Neural cell (in vitro differentiated cells): ENCODE data around the gene IGF1R. TPM values are rescaled to one million over a fixed set of nuclear protein-coding genes. Genes with fewer than 3 reads are reported as not detected.

Experiments
- H2AFZ ChIP-seq: fragments of 200-600, 300-800 bp; sonication (generic), shearing (Covaris generic); 2 replicates; pipeline ENCODE4 v1.6.0; 2014; ENCODE audit warnings: low read depth, mild to moderate bottlenecking, antibody characterized with exemption, low read length, moderate library complexity
- H3F3A ChIP-seq: fragments of 200-600 bp; shearing (Covaris generic); 2 replicates; pipeline ENCODE4 v1.6.1; 2016; ENCODE audit warnings: mild to moderate bottlenecking, moderate library complexity, mixed read lengths, antibody characterized with exemption, low read length; ENCODE audit not compliant: insufficient read depth, poor library complexity, severe bottlenecking
- H3K27ac ChIP-seq: fragments of 200-600, 300-800 bp; sonication (generic), shearing (Covaris generic); 2 replicates; pipeline ENCODE4 v1.5.1; 2014; ENCODE audit warnings: mild to moderate bottlenecking, low read length, moderate library complexity
- H3K27me3 ChIP-seq: fragments of 300-800, 200-600 bp; sonication (generic), shearing (Covaris generic); 2 replicates; pipeline ENCODE4 v1.6.0; 2014; ENCODE audit warnings: mild to moderate bottlenecking, low read depth, low read length, moderate library complexity; ENCODE audit not compliant: insufficient read depth
- H3K36me3 ChIP-seq: fragments of 300-800, 200-600 bp; sonication (generic), shearing (Covaris generic); 2 replicates; pipeline ENCODE4 v1.5.1; 2014; ENCODE audit warnings: mild to moderate bottlenecking, antibody characterized with exemption, low read length, moderate library complexity; ENCODE audit not compliant: insufficient read depth
- H3K4me2 ChIP-seq: fragments of 300-800, 200-600 bp; sonication (generic), shearing (Covaris generic); 2 replicates; pipeline ENCODE4 v1.6.0; 2014; ENCODE audit warnings: mild to moderate bottlenecking, low read length
- H3K4me3 ChIP-seq: fragments of 300-800, 200-600 bp; sonication (generic), shearing (Covaris generic); 2 replicates; pipeline ENCODE4 v1.5.1; 2014; ENCODE audit warnings: mild to moderate bottlenecking, low read length, moderate library complexity
- H3K79me2 ChIP-seq: fragments of 200-600 bp; shearing (Covaris generic); replicated peaks from 2 replicates; pipeline ENCODE4 v1.6.0; 2014; ENCODE audit warnings: mild to moderate bottlenecking, low read length, moderate library complexity; ENCODE audit not compliant: insufficient read depth
- H3K9ac ChIP-seq: fragments of 300-800, 200-600 bp; sonication (generic), shearing (Covaris generic); 2 replicates; pipeline ENCODE4 v1.6.1; 2016; ENCODE audit warnings: mild to moderate bottlenecking, low read length, mixed read lengths
- H3K9me2 ChIP-seq: fragments of 200-600 bp; shearing (Covaris generic); 2 replicates; pipeline ENCODE4 v1.6.1; 2016; ENCODE audit warnings: mild to moderate bottlenecking, low read length, mixed read lengths; ENCODE audit not compliant: insufficient read depth
- H3K9me3 ChIP-seq: fragments of 200-600, 300-800 bp; sonication (generic), shearing (Covaris generic); 2 replicates; pipeline ENCODE4 v1.6.1; 2016; ENCODE audit warnings: mild to moderate bottlenecking, mixed run types, low read length, moderate library complexity, mixed read lengths
- H4K20me1 ChIP-seq: fragments of 200-600 bp; shearing (Covaris generic); 2 replicates; pipeline ENCODE4 v1.6.1; 2016; ENCODE audit warnings: mild to moderate bottlenecking, mixed run types; ENCODE audit not compliant: insufficient read depth
- CTCF ChIP-seq: fragments of 450-650 bp; IDR thresholded peaks from 2 replicates; pipeline ENCODE4 v1.5.1; 2014; ENCODE audit warnings: antibody characterized with exemption, mild to moderate bottlenecking, moderate library complexity; ENCODE audit not compliant: poor library complexity, severe bottlenecking
- EP300 ChIP-seq: fragments of 450-650 bp; conservative IDR thresholded peaks from 2 replicates; pipeline ENCODE4 v1.6.1; 2014; ENCODE audit warnings: antibody characterized with exemption, mild to moderate bottlenecking, moderate library complexity; ENCODE audit not compliant: poor library complexity, severe bottlenecking
- EZH2 ChIP-seq: fragments of 200-600, 300-800 bp; shearing (Covaris generic), sonication (generic); IDR thresholded peaks from 2 replicates; pipeline ENCODE4 v1.6.1; 2014; ENCODE audit warnings: antibody characterized with exemption, low read length, borderline replicate concordance, mild to moderate bottlenecking; ENCODE audit not compliant: insufficient read depth, poor library complexity, severe bottlenecking
- MXI1 ChIP-seq: fragments of 450-650 bp; conservative IDR thresholded peaks from 2 replicates; pipeline ENCODE4 v1.6.1; 2014; ENCODE audit warnings: antibody characterized with exemption, mild to moderate bottlenecking; ENCODE audit not compliant: poor library complexity, severe bottlenecking
- POLR2AphosphoS5 ChIP-seq: IDR thresholded peaks from 2 replicates; pipeline ENCODE4 v1.6.1; 2012
- RAD21 ChIP-seq: fragments of 450-650 bp; conservative IDR thresholded peaks from 2 replicates; pipeline ENCODE4 v1.6.1; 2014; ENCODE audit warnings: antibody characterized with exemption, mild to moderate bottlenecking, moderate library complexity
- REST ChIP-seq: IDR thresholded peaks from 2 replicates; pipeline ENCODE4 v1.6.1; 2012; ENCODE audit warnings: borderline replicate concordance
- SMC3 ChIP-seq: fragments of 450-650 bp; conservative IDR thresholded peaks from 2 replicates; pipeline ENCODE4 v1.6.1; 2014; ENCODE audit warnings: antibody characterized with exemption, mild to moderate bottlenecking, moderate library complexity; ENCODE audit not compliant: poor library complexity
- TAF1 ChIP-seq: IDR thresholded peaks from 2 replicates; pipeline ENCODE4 v1.6.1; 2012; ENCODE audit warnings: low read depth
- polyA plus RNA-seq: library from polyadenylated mRNA; depleted of rRNA; stranded (reverse); fragments of >200 nt; gene quantifications from 2 replicates; pipeline ENCODE4 v1.2.3, GENCODE V29; 2014

Gene IGF1R
- polyA plus RNA-seq, 1 donor from 2014 or later = 10.9 TPM

DNA sequence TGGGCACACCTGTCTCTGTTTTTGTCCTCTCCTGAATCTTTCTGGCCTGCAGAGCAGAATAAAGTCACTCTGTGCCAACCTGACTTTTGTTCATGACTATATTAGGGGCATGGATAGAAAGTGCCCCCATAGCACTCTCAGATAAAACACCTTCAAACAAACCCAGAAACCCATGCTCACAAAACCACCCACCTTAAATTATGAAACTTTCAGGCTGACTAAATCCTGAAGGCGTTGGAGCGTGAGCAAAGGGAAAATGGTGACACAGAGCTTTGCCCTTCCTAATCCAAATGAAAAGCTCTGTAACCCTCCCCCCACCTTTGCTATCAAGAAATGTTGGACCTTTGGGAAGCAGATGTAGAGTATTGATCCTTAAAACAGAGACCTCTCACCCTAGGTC, 138.9 kb downstream of the IGF1R start:
- Histone ChIP-seq H3K9me2 (no peaks in the 10 kb centered on the region), H3K4me2 (no peak overlapping the region), H3K4me3 (no peak overlapping the region), H3K27ac (no peak overlapping the region), H3K27me3 (no peaks in the 10 kb centered on the region), H3K79me2 (peaks cover 24% of the 10 kb centered on the region), H4K20me1 (no peaks in the 10 kb centered on the region), H3K36me3 (no peaks in the 10 kb centered on the region), H3F3A (no peaks in the 10 kb centered on the region), H2AFZ (no peak overlapping the region), H3K9me3 (no peaks in the 10 kb centered on the region), H3K9ac (no peak overlapping the region)
- TF ChIP-seq SMC3 = no peak
- no peak for TF ChIP-seq EP300
- TF ChIP-seq RAD21 = no peak
- no peak for TF ChIP-seq CTCF
- no peak for TF ChIP-seq POLR2AphosphoS5
- no peak for TF ChIP-seq REST
- no peak for TF ChIP-seq EZH2
- TF ChIP-seq MXI1 = no peak
- no peak for TF ChIP-seq TAF1

GRCh38 chr15:98787936-98788757, 139.8 kb downstream of the IGF1R start:
- Histone ChIP-seq H3K27me3 (no peaks in the 10 kb centered on the region), H3K36me3 (no peaks in the 10 kb centered on the region), H4K20me1 (no peaks in the 10 kb centered on the region), H2AFZ (no peak overlapping the region), H3K4me3 (no peak overlapping the region), H3K9me3 (no peaks in the 10 kb centered on the region), H3K4me2 (no peak overlapping the region), H3K9ac (no peak overlapping the region), H3F3A (no peaks in the 10 kb centered on the region), H3K27ac (no peak overlapping the region), H3K9me2 (no peaks in the 10 kb centered on the region), H3K79me2 (peaks cover 28% of the 10 kb centered on the region)
- TF ChIP-seq SMC3 (no peak), RAD21 (no peak), EZH2 (no peak), REST (no peak), MXI1 (no peak), POLR2AphosphoS5 (no peak), TAF1 (no peak), CTCF (no peak)
